HCT116 (cell line): ENCODE measurements around the gene DDX1. TPM values are rescaled to one million over a fixed set of nuclear protein-coding genes. Genes with fewer than 3 reads are reported as not detected.

Source experiments
- ATAC-seq: fragments of 200-7000 bp; cut with Tn5 transposase; 2 replicates; pipeline ENCODE4 v1.9.1; 2020; ENCODE audit warnings: mild to moderate bottlenecking, moderate library complexity
- BruUV-seq: library from RNA; stranded (reverse); fragments of 400-500 nt; replicated peaks from 2 replicates; lab custom pipeline; 2021; lab: Mats Ljungman, UMichigan
- CTCF ChIA-PET: fragments of 300-600 bp; sonication (Branson Sonifier 250); formaldehyde crosslinking; loops from one replicate; lab custom pipeline; 2021; ENCODE audit warnings: antibody characterized with exemption; lab: Charles Lee
- POLR2A ChIA-PET: fragments of 300-600, 350-600 bp; sonication (Branson Sonifier 250); formaldehyde crosslinking; loops from one replicate; lab custom pipeline; 2021; ENCODE audit warnings: antibody characterized with exemption; lab: Charles Lee
- RAD21 ChIA-PET, 2 experiments: fragments of 300-600 bp; sonication (Branson Sonifier 250); formaldehyde crosslinking; loops; one replicate each; lab custom pipeline; 2023; ENCODE audit warnings: low total read pairs in 2 of 2; ENCODE audit not compliant: uncharacterized antibody in 2 of 2, unreplicated experiment in 2 of 2, low non-redundant PET in 1 of 2; lab: Charles Lee
- DNase-seq: peaks from one replicate; pipeline ENCODE4 v3.0.0-alpha.2; 2010; ENCODE audit warnings: low read depth, low spot score
- H2AFZ ChIP-seq: fragments of 200-600 bp; shearing (Covaris generic), sonication (generic); 2 replicates; pipeline ENCODE4 v1.6.1; 2017; ENCODE audit warnings: low read depth, mixed run types, mixed read lengths, antibody characterized with exemption, low read length; ENCODE audit not compliant: poor library complexity, severe bottlenecking
- H3K27ac ChIP-seq: 2 replicates; pipeline ENCODE4 v1.5.1; 2012; ENCODE audit warnings: low read depth, low read length
- H3K27me3 ChIP-seq: fragments of 200-600 bp; sonication (generic); 2 replicates; pipeline ENCODE4 v1.6.1; 2016; ENCODE audit warnings: mixed run types, low read length, mixed read lengths; ENCODE audit not compliant: insufficient read depth
- H3K36me3 ChIP-seq, 2 experiments: fragments of 200-500 bp in 1 of 2; fragments of 200-600 bp in 1 of 2; sonication (Bioruptor generic) in 1 of 2; sonication (generic) in 1 of 2; 2 replicates each; pipeline versions ENCODE4 v1.5.1 to v1.6.1; 2014 to 2016; ENCODE audit warnings: low read length in 2 of 2, inconsistent platforms in 1 of 2, mixed read lengths in 1 of 2, mixed run types in 1 of 2; ENCODE audit not compliant: insufficient read depth in 2 of 2, control insufficient read depth in 1 of 2
- H3K4me1 ChIP-seq, 2 experiments: fragments of 200-600 bp in 1 of 2; sonication (generic) in 1 of 2; 2 replicates each; pipeline versions ENCODE4 v1.5.1 to v1.6.1; 2012 to 2017; ENCODE audit warnings: low read length in 2 of 2, inconsistent platforms in 1 of 2, mild to moderate bottlenecking in 1 of 2, mixed read lengths in 1 of 2, mixed run types in 1 of 2, moderate library complexity in 1 of 2; ENCODE audit not compliant: insufficient read depth in 2 of 2, control insufficient read depth in 1 of 2
- H3K4me2 ChIP-seq: fragments of 200-600 bp; sonication (generic); 2 replicates; pipeline ENCODE4 v1.6.1; 2017; ENCODE audit warnings: mixed run types, low read length, mixed read lengths
- H3K4me3 ChIP-seq, 2 experiments: fragments of 200-600 bp in 1 of 2; sonication (generic) in 1 of 2; replicated peaks in 1 of 2; 2 replicates each; pipeline ENCODE4 v1.5.1; 2011 to 2016; ENCODE audit warnings: low read length in 2 of 2, control low read depth in 1 of 2, low read depth in 1 of 2, mild to moderate bottlenecking in 1 of 2, mixed read lengths in 1 of 2, mixed run types in 1 of 2
- H3K79me2 ChIP-seq: fragments of 200-600 bp; sonication (generic); 2 replicates; pipeline ENCODE4 v1.6.1; 2017; ENCODE audit warnings: mild to moderate bottlenecking, mixed run types, low read length, moderate library complexity, mixed read lengths; ENCODE audit not compliant: insufficient read depth
- H3K9ac ChIP-seq: fragments of 200-600 bp; sonication (generic); 2 replicates; pipeline ENCODE4 v1.6.1; 2016; ENCODE audit warnings: low read length, mixed read lengths
- H3K9me2 ChIP-seq: fragments of 200-600 bp; sonication (generic), shearing (Covaris generic); 2 replicates; pipeline ENCODE4 v1.6.1; 2017; ENCODE audit warnings: mixed run types, mild to moderate bottlenecking, moderate library complexity; ENCODE audit not compliant: insufficient read depth
- H3K9me3 ChIP-seq, 2 experiments: fragments of 200-500 bp in 1 of 2; fragments of 200-600 bp in 1 of 2; sonication (Bioruptor generic) in 1 of 2; sonication (generic) in 1 of 2; 2 replicates each; pipeline ENCODE4 v1.6.1; 2014 to 2017; ENCODE audit warnings: low read length in 2 of 2, mixed read lengths in 2 of 2, inconsistent platforms in 1 of 2, low read depth in 1 of 2, mild to moderate bottlenecking in 1 of 2, mixed run types in 1 of 2, moderate library complexity in 1 of 2; ENCODE audit not compliant: control insufficient read depth in 1 of 2, insufficient read depth in 1 of 2
- H4K20me1 ChIP-seq: fragments of 200-600 bp; sonication (generic), shearing (Covaris generic); 2 replicates; pipeline ENCODE4 v1.6.1; 2017; ENCODE audit warnings: mixed run types, mild to moderate bottlenecking, moderate library complexity; ENCODE audit not compliant: insufficient read depth
- ATF3 ChIP-seq: IDR thresholded peaks from 2 replicates; pipeline ENCODE4 v1.6.1; 2012
- CBX3 ChIP-seq: IDR thresholded peaks from 2 replicates; pipeline ENCODE4 v1.6.1; 2012; ENCODE audit warnings: low read depth
- EGR1 ChIP-seq: IDR thresholded peaks from 2 replicates; pipeline ENCODE4 v1.6.1; 2012; ENCODE audit warnings: low read depth
- EZH2 ChIP-seq: fragments of 200-600 bp; sonication (generic); IDR thresholded peaks from 2 replicates; pipeline ENCODE4 v1.6.1; 2017; ENCODE audit warnings: antibody characterized with exemption, mixed run types
- MAX ChIP-seq: IDR thresholded peaks from 2 replicates; pipeline ENCODE4 v1.6.1; 2012
- POLR2AphosphoS5 ChIP-seq: IDR thresholded peaks from 2 replicates; pipeline ENCODE4 v1.6.1; 2011; ENCODE audit warnings: mild to moderate bottlenecking, low read depth, low read length, moderate library complexity
- RAD21 ChIP-seq: IDR thresholded peaks from 2 replicates; pipeline ENCODE4 v1.6.1; 2012; ENCODE audit warnings: low read depth, mild to moderate bottlenecking
- SIN3A ChIP-seq: IDR thresholded peaks from 2 replicates; pipeline ENCODE4 v1.6.1; 2012; ENCODE audit warnings: low read depth
- SP1 ChIP-seq: IDR thresholded peaks from 2 replicates; pipeline ENCODE4 v1.6.1; 2012; ENCODE audit warnings: low read depth
- TCF7L2 ChIP-seq: IDR thresholded peaks from 2 replicates; pipeline ENCODE4 v1.7.0; 2011; ENCODE audit warnings: borderline replicate concordance, inconsistent platforms; ENCODE audit not compliant: insufficient read depth, insufficient read length; ENCODE audit errors: extremely low read depth
- ZBTB33 ChIP-seq: IDR thresholded peaks from 2 replicates; pipeline ENCODE4 v1.6.1; 2011; ENCODE audit warnings: mild to moderate bottlenecking, low read length, moderate library complexity; ENCODE audit not compliant: insufficient replicate concordance; ENCODE audit errors: extremely low read depth
- ZFX ChIP-seq: fragments of 450-650 bp; IDR thresholded peaks from 2 replicates; pipeline ENCODE4 v1.6.1; 2017
- intact Hi-C: fragments of 100-400 bp; cut with micrococcal nuclease; formaldehyde crosslinking; loops from 2 replicates; pipeline ENCODE4 v1.10.0; 2022
- total RNA-seq: library from RNA; stranded (reverse); gene quantifications from one replicate; pipeline ENCODE4 v1.2.1, GENCODE V29; 2021; ENCODE audit not compliant: unreplicated experiment

Gene DDX1
- total RNA-seq, 1 experiment from 2014 or later: 117 TPM

GRCh38 chr2:15670981-15671380 is 79.3 kb downstream of the DDX1 start:
- no peak overlapping the region for H2AFZ ChIP-seq
- ChIA-PET POLR2A (no interaction called here), RAD21 (no interaction called here), CTCF (no interaction called here)
- H3K27ac ChIP-seq: no peak overlapping the region
- no peaks in the 10 kb centered on the region for H3K79me2 ChIP-seq
- H3K36me3 ChIP-seq: no peaks in the 10 kb centered on the region
- no peak for TF ChIP-seq SP1
- TF ChIP-seq POLR2AphosphoS5: no peak
- TF ChIP-seq MAX: no peak
- no peak for TF ChIP-seq EZH2
- no peak for TF ChIP-seq EGR1
- no peak for TF ChIP-seq ATF3
- no peak for TF ChIP-seq RAD21
- no peak for TF ChIP-seq ZBTB33
- no peak for TF ChIP-seq ZFX
- TF ChIP-seq SIN3A: no peak
- no peak for TF ChIP-seq CBX3
- TF ChIP-seq TCF7L2: no peak
- H3K9me2 ChIP-seq: no peaks in the 10 kb centered on the region
- peaks cover 0 to 24% of the 10 kb centered on the region in 2 experiments; a peak in 1 of 4 replicates for H3K4me1 ChIP-seq
- BruUV-seq: no TSS peak
- peaks cover 18% of the 10 kb centered on the region for H3K27me3 ChIP-seq
- H3K4me3 ChIP-seq: no peak overlapping the region
- intact Hi-C loops: no loop called here
- H4K20me1 ChIP-seq: no peaks in the 10 kb centered on the region
- no peak overlapping the region for H3K9ac ChIP-seq
- no peak for DNase-seq
- H3K9me3 ChIP-seq: no peaks in the 10 kb centered on the region
- no peak for ATAC-seq
- no peak overlapping the region for H3K4me2 ChIP-seq
